IPS-NIHi7 (cell line): ENCODE measurements around the gene USP36.
"Not testable (repeated sequence)": the region's sequence is repeated elsewhere in the genome, so short reads cannot be mapped to it uniquely, and the experiment has no call there.

ENCODE experiments used
- DNase-seq: peaks from one replicate; pipeline ENCODE4 v3.0.0; 2012; ENCODE audit warnings: mixed read lengths; ENCODE audit errors: extremely low spot score

USP36 gene

GRCh38 chr17:78791840-78792709 lies 48.5 kb downstream of the USP36 start:
- DNase-seq: no peak

GRCh38 chr17:78790552-78790951 lies 50.1 kb downstream of the USP36 start:
- DNase-seq: no peak

- no peak for DNase-seq
Measured at GRCh38 chr17:78789663-78790181, 50.9 kb downstream of the USP36 start.

- no peak for DNase-seq
Measured at GRCh38 chr17:78789149-78789662, 51.4 kb downstream of the USP36 start.

- DNase-seq: no peak
Measured at GRCh38 chr17:78788451-78788850, 52.2 kb downstream of the USP36 start.

GRCh38 chr17:78787444-78787843 lies 53.2 kb downstream of the USP36 start:
- DNase-seq: no peak

GRCh38 chr17:78785663-78786057 lies 55.0 kb downstream of the USP36 start:
- DNase-seq: no peak

GRCh38 chr17:78785011-78785662 lies 55.5 kb downstream of the USP36 start:
- no peak for DNase-seq

- DNase-seq: no peak
Measured at GRCh38 chr17:78784352-78784751, 56.3 kb downstream of the USP36 start.

- no peak for DNase-seq
Measured at GRCh38 chr17:78783711-78784324, 56.8 kb downstream of the USP36 start.

- DNase-seq: no peak
Measured at GRCh38 chr17:78781893-78782304, 58.7 kb downstream of the USP36 start, which contains the start of gene CYTH1. Gene CYTH1, minus strand, starts transcription at chr17:78782273. Its CDS starts 50 bp downstream, at chr17:78782223.

GRCh38 chr17:78781104-78781892 lies 59.3 kb downstream of the USP36 start:
- no peak for DNase-seq

- DNase-seq: no peak
Measured at GRCh38 chr17:78780335-78780734, 60.3 kb downstream of the USP36 start.

- DNase-seq: no peak
Measured at GRCh38 chr17:78779850-78780249, 60.8 kb downstream of the USP36 start.

- not testable (repeated sequence) for DNase-seq
Measured at GRCh38 chr17:78779286-78779651, 61.3 kb downstream of the USP36 start.

GRCh38 chr17:78777881-78778280 lies 62.7 kb downstream of the USP36 start:
- DNase-seq: no peak

- no peak for DNase-seq
Measured at GRCh38 chr17:78774956-78775571, 65.5 kb downstream of the USP36 start.

- DNase-seq: no peak
Measured at GRCh38 chr17:78774453-78774852, 66.2 kb downstream of the USP36 start.

- no peak for DNase-seq
Measured at GRCh38 chr17:78771758-78772382, 68.7 kb downstream of the USP36 start.

GRCh38 chr17:78769196-78769773 lies 71.3 kb downstream of the USP36 start:
- DNase-seq: no peak
